ENCODE results near the gene RFK. TPM values are rescaled to one million over a fixed set of nuclear protein-coding genes. Genes with fewer than 3 reads are reported as not detected.

RFK gene
- total RNA-seq, 1 donor from 2014 or later, result 26.8 TPM

DNA sequence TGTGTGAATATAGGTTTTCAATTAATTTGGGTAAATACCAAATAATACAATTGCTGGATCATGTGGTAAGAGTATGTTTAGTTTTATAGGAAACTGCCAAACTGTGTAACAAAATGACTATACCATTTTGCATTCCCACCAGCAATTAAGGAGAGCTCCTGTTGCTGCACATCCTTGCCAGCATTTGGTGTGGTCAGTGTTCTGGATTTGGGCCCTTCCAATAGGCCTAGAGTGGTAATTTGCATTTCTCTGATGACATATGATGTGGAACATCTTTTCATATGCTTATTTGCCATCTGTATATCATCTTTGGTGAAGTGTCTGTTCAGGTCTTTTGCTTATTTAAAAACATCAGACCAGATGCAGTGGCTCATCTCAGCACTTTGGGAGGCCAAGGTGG, 11.6 kb upstream of the RFK start:
- Histone ChIP-seq H3K9me3 (ENCODE audit: insufficient read depth, low read depth, low read length) (no peaks in the 10 kb centered on the region), H3K27ac (ENCODE audit: low read depth, low read length) (no peak overlapping the region), H3K27me3 (ENCODE audit: insufficient read depth, low read length) (no peaks in the 10 kb centered on the region), H3K4me3 (ENCODE audit: insufficient read depth, low read depth, low read length) (no peak overlapping the region), H3K36me3 (ENCODE audit: insufficient read depth, low read length) (no peaks in the 10 kb centered on the region), H2AFZ (ENCODE audit: low read depth, low read length) (no peak overlapping the region), H4K20me1 (ENCODE audit: insufficient read depth, low read length) (no peaks in the 10 kb centered on the region), H3K4me2 (ENCODE audit: low read length) (no peak overlapping the region), H3K79me2 (ENCODE audit: insufficient read depth, low read length) (no peaks in the 10 kb centered on the region), H3K4me1 (ENCODE audit: insufficient read depth, low read length) (peaks cover 7% of the 10 kb centered on the region), H3K9ac (ENCODE audit: low read length) (no peak overlapping the region)
- no peaks in the 10 kb centered on the region for H3K27me3 Mint-ChIP-seq (ENCODE audit: low read depth, unreplicated experiment)
- TF ChIP-seq, protein P1, sequence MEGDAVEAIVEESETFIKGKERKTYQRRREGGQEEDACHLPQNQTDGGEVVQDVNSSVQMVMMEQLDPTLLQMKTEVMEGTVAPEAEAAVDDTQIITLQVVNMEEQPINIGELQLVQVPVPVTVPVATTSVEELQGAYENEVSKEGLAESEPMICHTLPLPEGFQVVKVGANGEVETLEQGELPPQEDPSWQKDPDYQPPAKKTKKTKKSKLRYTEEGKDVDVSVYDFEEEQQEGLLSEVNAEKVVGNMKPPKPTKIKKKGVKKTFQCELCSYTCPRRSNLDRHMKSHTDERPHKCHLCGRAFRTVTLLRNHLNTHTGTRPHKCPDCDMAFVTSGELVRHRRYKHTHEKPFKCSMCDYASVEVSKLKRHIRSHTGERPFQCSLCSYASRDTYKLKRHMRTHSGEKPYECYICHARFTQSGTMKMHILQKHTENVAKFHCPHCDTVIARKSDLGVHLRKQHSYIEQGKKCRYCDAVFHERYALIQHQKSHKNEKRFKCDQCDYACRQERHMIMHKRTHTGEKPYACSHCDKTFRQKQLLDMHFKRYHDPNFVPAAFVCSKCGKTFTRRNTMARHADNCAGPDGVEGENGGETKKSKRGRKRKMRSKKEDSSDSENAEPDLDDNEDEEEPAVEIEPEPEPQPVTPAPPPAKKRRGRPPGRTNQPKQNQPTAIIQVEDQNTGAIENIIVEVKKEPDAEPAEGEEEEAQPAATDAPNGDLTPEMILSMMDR (IDR thresholded peaks at IDR 0.05; ENCODE audit: insufficient read depth, low read depth, low read length), result no peak
- TF ChIP-seq EZH2 (IDR thresholded peaks at IDR 0.05; ENCODE audit: insufficient read depth, low read length), result no peak
- no peak for FAIRE-seq
- no peak overlapping the region for H3K4me3 Mint-ChIP-seq (ENCODE audit: unreplicated experiment)
- H3K27ac Mint-ChIP-seq (ENCODE audit: unreplicated experiment), result no peak overlapping the region
- no peak for DNase-seq (ENCODE audit: low read depth)
- peaks cover 2% of the 10 kb centered on the region for H3K4me1 Mint-ChIP-seq (ENCODE audit: low read depth, unreplicated experiment)
- no peaks in the 10 kb centered on the region for H3K9me3 Mint-ChIP-seq (ENCODE audit: unreplicated experiment)
- no peaks in the 10 kb centered on the region for H3K36me3 Mint-ChIP-seq (ENCODE audit: low read depth, unreplicated experiment)

DNA sequence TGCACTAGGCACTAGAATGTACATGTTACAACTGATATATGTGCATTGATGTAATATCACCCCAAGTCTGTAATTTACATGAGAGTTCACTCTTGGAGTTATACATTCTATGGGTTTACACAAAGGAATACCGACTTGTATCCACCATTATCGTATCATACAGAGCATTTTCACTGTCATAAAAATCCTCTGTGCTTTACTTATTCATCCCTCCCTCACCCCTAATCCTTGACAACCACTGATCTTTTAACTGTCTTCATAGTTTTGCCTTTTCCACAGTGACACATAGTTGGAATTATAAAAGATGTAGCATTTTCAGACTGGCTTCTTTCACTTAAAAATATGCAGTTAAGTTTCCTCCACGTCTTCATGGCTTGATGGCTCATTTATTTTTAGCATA, 11.1 kb upstream of the RFK start:
- no peak overlapping the region for H3K9ac ChIP-seq (ENCODE audit: low read length)
- no peaks in the 10 kb centered on the region for H3K36me3 ChIP-seq (ENCODE audit: insufficient read depth, low read length)
- Mint-ChIP-seq H3K4me3 (ENCODE audit: unreplicated experiment) (no peak overlapping the region), H3K9me3 (ENCODE audit: unreplicated experiment) (no peaks in the 10 kb centered on the region), H3K4me1 (ENCODE audit: low read depth, unreplicated experiment) (peaks cover 5% of the 10 kb centered on the region), H3K36me3 (ENCODE audit: low read depth, unreplicated experiment) (no peaks in the 10 kb centered on the region), H3K27ac (ENCODE audit: unreplicated experiment) (peak overlapping the region; percentile 2), H3K27me3 (ENCODE audit: low read depth, unreplicated experiment) (no peaks in the 10 kb centered on the region)
- no peaks in the 10 kb centered on the region for H4K20me1 ChIP-seq (ENCODE audit: insufficient read depth, low read length)
- no peak overlapping the region for H3K4me3 ChIP-seq (ENCODE audit: insufficient read depth, low read depth, low read length)
- H3K27ac ChIP-seq (ENCODE audit: low read depth, low read length), result no peak overlapping the region
- FAIRE-seq, result no peak
- TF ChIP-seq, protein P1 (IDR thresholded peaks at IDR 0.05; ENCODE audit: insufficient read depth, low read depth, low read length), result no peak
- no peak for TF ChIP-seq EZH2 (IDR thresholded peaks at IDR 0.05; ENCODE audit: insufficient read depth, low read length)
- no peaks in the 10 kb centered on the region for H3K79me2 ChIP-seq (ENCODE audit: insufficient read depth, low read length)
- DNase-seq (ENCODE audit: low read depth), result no peak
- H3K27me3 ChIP-seq (ENCODE audit: insufficient read depth, low read length), result no peaks in the 10 kb centered on the region
- H3K9me3 ChIP-seq (ENCODE audit: insufficient read depth, low read depth, low read length), result no peaks in the 10 kb centered on the region
- H2AFZ ChIP-seq (ENCODE audit: low read depth, low read length), result no peak overlapping the region
- peaks cover 7% of the 10 kb centered on the region for H3K4me1 ChIP-seq (ENCODE audit: insufficient read depth, low read length)
- no peak overlapping the region for H3K4me2 ChIP-seq (ENCODE audit: low read length)

DNA sequence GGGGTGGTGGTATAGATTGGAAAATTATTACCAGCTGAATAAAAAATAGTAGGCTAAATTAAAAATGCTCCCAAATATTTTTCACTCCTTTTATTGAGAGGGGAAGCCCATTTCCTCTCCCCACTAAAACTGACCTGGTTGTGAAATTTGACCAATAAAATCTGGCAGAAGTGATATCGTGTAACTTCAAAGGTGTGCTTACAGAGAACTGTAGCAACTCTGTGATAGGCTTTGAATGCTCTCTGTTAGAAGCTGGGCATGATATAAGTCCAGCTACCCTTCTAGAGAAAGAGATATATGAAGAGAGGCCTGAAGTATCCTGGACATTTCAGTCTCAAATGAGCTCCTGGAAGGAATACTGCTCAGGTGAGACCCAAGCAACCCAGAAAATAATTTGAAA, 10.2 kb upstream of the RFK start:
- Mint-ChIP-seq H3K36me3 (ENCODE audit: low read depth, unreplicated experiment) (no peaks in the 10 kb centered on the region), H3K4me3 (ENCODE audit: unreplicated experiment) (no peak overlapping the region), H3K9me3 (ENCODE audit: unreplicated experiment) (no peaks in the 10 kb centered on the region), H3K27ac (ENCODE audit: unreplicated experiment) (no peak overlapping the region), H3K4me1 (ENCODE audit: low read depth, unreplicated experiment) (peaks cover 8% of the 10 kb centered on the region), H3K27me3 (ENCODE audit: low read depth, unreplicated experiment) (no peaks in the 10 kb centered on the region)
- Histone ChIP-seq H3K27me3 (ENCODE audit: insufficient read depth, low read length) (no peaks in the 10 kb centered on the region), H3K4me2 (ENCODE audit: low read length) (no peak overlapping the region), H3K9me3 (ENCODE audit: insufficient read depth, low read depth, low read length) (no peaks in the 10 kb centered on the region), H3K9ac (ENCODE audit: low read length) (no peak overlapping the region), H3K27ac (ENCODE audit: low read depth, low read length) (no peak overlapping the region), H3K79me2 (ENCODE audit: insufficient read depth, low read length) (no peaks in the 10 kb centered on the region), H2AFZ (ENCODE audit: low read depth, low read length) (no peak overlapping the region), H3K36me3 (ENCODE audit: insufficient read depth, low read length) (no peaks in the 10 kb centered on the region), H3K4me3 (ENCODE audit: insufficient read depth, low read depth, low read length) (no peak overlapping the region), H3K4me1 (ENCODE audit: insufficient read depth, low read length) (peaks cover 7% of the 10 kb centered on the region), H4K20me1 (ENCODE audit: insufficient read depth, low read length) (no peaks in the 10 kb centered on the region)
- no peak for DNase-seq (ENCODE audit: low read depth)
- TF ChIP-seq, protein P1 (IDR thresholded peaks at IDR 0.05; ENCODE audit: insufficient read depth, low read depth, low read length), result no peak
- TF ChIP-seq EZH2 (IDR thresholded peaks at IDR 0.05; ENCODE audit: insufficient read depth, low read length), result no peak
- no peak for FAIRE-seq
